Measurements from ENCODE around the gene SLX1B. TPM values are rescaled to one million over a fixed set of nuclear protein-coding genes. Genes with fewer than 3 reads are reported as not detected.

The SLX1B gene

Small RNAs within 50 kb of the gene (small RNA-seq; reads per million reads assigned to genes)
- not detected for gene AC133555.2 (ENCODE audit: insufficient read depth)

All from neuronal stem cell (in vitro differentiated cells).